Right renal cortex interstitium (tissue), 3 donors: ENCODE data around the gene DBN1. TPM values are rescaled to one million over a fixed set of nuclear protein-coding genes. Genes with fewer than 3 reads are reported as not detected.
"Not testable (repeated sequence)": the region's sequence is repeated elsewhere in the genome, so short reads cannot be mapped to it uniquely, and the experiment has no call there.

Experiments
- DNase-seq, 3 donors: peaks; one replicate each; pipeline ENCODE4 v3.0.0-alpha.2; 2013; ENCODE audit warnings: low read depth in 3 of 3, low spot score in 2 of 3
- polyA plus RNA-seq, 3 donors: library from polyadenylated mRNA; unstranded; fragments of 120-200 nt; gene quantifications; one replicate each; pipeline ENCODE4 v1.2.1, GENCODE V29; 2013; ENCODE audit not compliant: insufficient read length in 3 of 3

The DBN1 gene
- polyA plus RNA-seq, 3 donors = 171 to 177 (median 175) TPM

- no peak for DNase-seq
These were observed 41.1 kb downstream of the DBN1 start for GRCh38 chr5:177432143-177432838.

GRCh38 chr5:177431317-177432142 lies 41.9 kb downstream of the DBN1 start:
- DNase-seq = no peak

GRCh38 chr5:177430972-177431316 lies 42.5 kb downstream of the DBN1 start:
- DNase-seq = no peak

- DNase-seq = no peak
These were observed 43.1 kb downstream of the DBN1 start for GRCh38 chr5:177430140-177430951.

GRCh38 chr5:177429248-177430040 lies 44.0 kb downstream of the DBN1 start:
- DNase-seq = no peak

- DNase-seq = no peak
These were observed 44.7 kb downstream of the DBN1 start for GRCh38 chr5:177428574-177429217.

- no peak for DNase-seq
These were observed 45.4 kb downstream of the DBN1 start for GRCh38 chr5:177427919-177428573.

GRCh38 chr5:177427211-177427822 lies 46.1 kb downstream of the DBN1 start:
- no peak for DNase-seq

- DNase-seq = no peak
These were observed 46.7 kb downstream of the DBN1 start, which contains the start of gene GRK6 for GRCh38 chr5:177426566-177427210. GRK6 (plus strand) TSS chr5:177426676; CDS start chr5:177426846, 170 bp downstream.

- peak; percentile 99 to 100 (median 100) for DNase-seq
These were observed 47.5 kb downstream of the DBN1 start for GRCh38 chr5:177425801-177426565.

GRCh38 chr5:177425196-177425800 lies 48.1 kb downstream of the DBN1 start:
- no peak for DNase-seq

GRCh38 chr5:177423671-177424070 lies 49.8 kb downstream of the DBN1 start:
- no peak for DNase-seq

- DNase-seq = no peak
These were observed 52.2 kb downstream of the DBN1 start for GRCh38 chr5:177421062-177421798.

GRCh38 chr5:177420472-177420871 lies 53.0 kb downstream of the DBN1 start:
- not testable (repeated sequence) for DNase-seq

- DNase-seq = no peak
These were observed 54.4 kb downstream of the DBN1 start for GRCh38 chr5:177419046-177419445.

- not testable (repeated sequence) for DNase-seq
These were observed 56.4 kb downstream of the DBN1 start for GRCh38 chr5:177417081-177417480.

- no peak for DNase-seq
These were observed 59.0 kb downstream of the DBN1 start for GRCh38 chr5:177414481-177414880.
